Limb (tissue), 2 donors: ENCODE data around the gene RGL3.
"Not testable (repeated sequence)": the region's sequence is repeated elsewhere in the genome, so short reads cannot be mapped to it uniquely, and the experiment has no call there.

Source experiments
- DNase-seq, 2 donors: peaks; one replicate each; pipeline ENCODE4 v3.0.0-alpha.2; 2016; ENCODE audit errors: extremely low spot score in 2 of 2

The RGL3 gene

DNA sequence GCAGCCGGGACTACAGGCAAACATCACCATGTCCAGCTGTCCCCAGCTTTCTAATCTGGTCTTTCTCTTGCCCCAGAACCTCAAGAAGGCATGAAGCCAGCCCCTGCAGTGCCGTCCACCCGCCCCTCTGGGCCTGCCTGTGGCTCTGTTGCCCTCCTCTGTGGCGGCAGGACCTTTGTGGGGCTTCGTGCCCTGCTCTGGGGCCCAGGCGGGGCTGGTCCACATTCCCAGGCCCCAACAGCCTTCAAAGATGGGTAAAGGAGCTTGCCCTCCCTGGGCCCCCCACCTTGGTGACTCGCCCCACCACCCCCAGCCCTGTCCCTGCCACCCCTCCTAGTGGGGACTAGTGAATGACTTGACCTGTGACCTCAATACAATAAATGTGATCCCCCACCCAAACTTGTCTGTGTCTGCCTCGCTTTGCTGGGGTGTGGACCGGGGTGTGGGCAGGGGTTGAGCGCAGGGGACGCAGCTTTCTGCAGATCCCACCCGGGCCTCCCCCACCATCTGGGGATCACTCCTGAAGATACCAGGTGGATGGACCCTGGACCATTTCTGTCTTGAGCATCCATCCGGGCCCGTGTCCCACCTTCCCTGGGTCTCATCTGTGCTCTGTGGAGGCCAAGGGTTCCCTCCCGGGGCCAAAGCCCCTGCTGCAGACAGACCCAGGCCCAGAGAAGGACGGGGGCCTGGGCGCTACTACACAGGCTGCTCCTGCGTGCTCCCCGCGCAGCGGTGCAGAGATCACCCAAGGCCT is 31.6 kb upstream of the RGL3 start:
- DNase-seq = no peak

GRCh38 chr19:11448923-11449554 is 29.9 kb upstream of the RGL3 start:
- DNase-seq = no peak

DNA sequence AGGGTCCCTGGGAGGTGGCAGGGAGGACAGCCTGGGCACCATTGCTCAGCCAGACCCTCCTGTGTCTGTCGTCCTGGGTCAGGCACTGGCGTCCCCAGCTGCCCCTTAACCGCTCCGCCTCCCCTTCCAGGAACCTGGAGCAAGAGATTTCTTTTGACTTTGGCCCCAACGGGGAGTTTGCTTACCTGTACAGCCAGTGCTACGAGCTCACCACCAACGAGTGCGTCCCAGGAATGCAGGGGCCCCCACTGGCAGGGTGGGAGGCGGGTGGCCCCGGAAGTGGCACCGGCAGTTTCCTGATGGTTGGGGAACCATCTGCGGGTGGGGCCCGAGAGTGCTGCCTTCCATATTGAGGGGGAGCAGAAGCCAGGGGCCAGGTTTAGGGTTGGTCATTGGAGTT is 29.3 kb upstream of the RGL3 start:
- no peak for DNase-seq

- DNase-seq = no peak
Measured at GRCh38 chr19:11447347-11448262, 28.5 kb upstream of the RGL3 start.

DNA sequence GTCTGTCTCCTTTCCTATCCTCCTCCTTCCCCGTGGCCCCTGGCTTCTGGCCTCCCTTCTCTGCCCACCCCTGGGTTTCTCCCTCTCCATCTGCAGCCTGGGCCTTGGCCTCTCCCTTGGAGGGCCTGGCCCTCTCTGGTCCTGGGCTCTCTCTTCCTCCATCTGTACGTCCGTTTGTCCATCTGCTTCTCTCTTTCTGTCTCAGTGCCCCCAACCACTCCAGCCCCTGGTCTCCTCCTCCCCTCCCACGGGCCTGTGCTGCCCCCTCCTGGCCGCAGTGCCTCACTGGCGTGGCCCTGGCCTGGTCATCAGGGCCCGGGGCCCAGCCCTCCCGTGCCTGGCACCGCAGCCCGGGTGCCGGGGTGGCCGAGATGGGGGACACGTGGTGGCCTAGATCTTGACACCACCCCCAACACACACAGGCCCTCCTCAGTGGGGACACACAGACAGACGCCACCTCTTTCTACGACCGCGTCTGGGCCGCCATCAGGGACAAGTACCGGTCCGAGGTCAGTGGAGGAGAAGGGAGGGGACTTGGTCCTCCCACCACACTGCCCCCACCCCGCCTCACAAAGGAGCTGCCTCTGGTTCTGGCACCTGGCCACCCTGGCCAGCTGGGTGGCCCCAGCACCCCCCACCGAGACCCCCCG is 27.7 kb upstream of the RGL3 start:
- DNase-seq = no peak

DNA sequence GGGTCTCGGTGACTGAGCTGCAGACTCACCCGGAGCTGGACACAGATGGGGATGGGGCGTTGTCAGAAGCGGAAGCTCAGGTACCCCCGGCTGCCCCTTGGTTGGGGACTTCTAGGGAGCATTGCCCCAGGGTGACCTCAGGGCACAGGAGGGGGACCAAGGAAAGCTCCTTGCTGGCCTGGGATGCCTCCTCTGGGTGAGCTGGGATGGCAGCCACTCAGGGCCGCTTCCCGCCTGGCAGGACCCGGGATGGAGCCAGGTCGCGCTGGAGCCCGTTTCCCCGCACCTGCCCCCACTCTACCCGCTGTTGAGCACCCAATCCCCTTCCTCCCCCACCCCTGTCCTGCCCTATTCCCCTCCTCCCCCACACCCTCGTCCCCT is 27.1 kb upstream of the RGL3 start:
- DNase-seq = no peak

- DNase-seq = no peak
Measured at GRCh38 chr19:11445141-11445540, 26.0 kb upstream of the RGL3 start.

GRCh38 chr19:11444059-11444458 is 24.9 kb upstream of the RGL3 start:
- DNase-seq = no peak

DNA sequence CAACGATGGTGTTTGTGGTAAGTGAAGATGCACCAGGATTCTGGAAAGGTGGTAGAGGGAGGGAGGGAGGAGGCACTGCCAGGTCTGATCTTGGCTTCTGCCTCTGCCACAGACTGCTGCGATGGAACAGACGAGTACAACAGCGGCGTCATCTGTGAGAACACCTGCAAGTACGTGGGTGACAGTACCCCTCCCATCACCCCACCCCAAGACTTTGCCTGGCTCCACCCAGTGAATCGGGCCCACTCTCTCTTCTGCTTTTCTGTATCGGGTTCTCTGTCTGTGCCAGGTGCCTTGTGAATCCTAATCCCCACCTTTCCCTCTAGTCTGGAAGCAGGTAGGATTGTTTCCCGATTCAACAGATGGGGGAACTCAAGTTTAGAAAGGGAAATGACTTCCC is 18.8 kb upstream of the RGL3 start:
- DNase-seq = no peak

DNA sequence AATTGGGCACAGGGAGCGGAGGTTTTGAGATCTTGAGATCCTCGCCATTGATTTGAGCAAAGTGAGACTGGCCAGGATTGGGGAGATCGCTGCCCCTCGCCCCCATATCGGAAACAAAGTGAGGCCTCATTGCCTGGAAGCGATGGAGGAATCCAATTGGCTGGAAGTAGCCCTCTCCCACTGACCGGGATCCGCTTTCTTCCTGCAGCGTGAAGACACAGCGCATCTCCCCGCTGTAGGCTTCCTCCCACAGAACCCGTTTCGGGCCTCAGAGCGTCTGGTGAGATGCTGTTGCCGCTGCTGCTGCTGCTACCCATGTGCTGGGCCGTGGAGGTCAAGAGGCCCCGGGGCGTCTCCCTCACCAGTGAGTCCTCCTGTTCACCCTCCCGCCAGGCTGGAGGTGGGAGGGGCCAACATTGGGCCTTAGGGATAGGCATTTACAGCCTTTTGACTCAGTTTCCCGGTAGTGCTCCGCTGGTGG is 16.8 kb upstream of the RGL3 start:
- DNase-seq = no peak

DNA sequence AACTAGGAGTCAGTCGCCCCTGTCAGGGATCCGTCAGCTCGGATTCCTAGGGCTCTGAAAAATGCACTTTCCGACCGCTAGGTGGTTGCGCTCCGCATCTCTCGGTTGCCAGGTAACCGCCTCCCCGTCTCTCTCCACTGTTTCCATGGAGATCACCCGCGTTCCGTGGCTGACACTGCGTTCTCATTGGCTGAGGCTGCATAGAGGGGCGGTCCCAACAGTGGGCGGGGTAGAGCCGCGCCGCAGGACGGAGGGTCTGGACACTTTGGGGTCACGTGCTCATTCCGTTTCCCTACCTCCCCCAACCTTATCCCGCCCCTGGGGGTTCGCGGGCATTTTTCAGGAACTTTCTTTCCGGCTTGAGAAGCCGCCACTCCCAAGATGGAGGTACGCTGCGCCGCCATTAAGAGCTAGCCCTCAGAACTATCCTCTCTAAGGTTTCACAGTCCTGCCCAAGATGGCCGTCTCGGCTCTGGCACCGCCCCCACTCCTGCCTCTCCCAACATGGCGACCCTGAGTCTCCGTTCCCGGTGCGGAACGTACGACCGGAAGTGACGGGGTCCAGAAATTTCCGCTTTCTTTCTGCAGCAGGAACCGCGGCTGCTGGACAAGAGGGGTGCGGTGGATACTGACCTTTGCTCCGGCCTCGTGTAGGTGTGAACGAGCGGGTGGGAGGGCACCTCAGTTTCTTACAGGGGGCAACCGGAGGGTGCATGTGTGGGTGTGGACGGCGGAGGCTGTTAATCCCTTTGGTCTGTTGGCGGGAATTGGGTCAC is 16.1 kb upstream of the RGL3 start, which contains the start of the genes ODAD3 and PRKCSH:
Gene ODAD3 (minus strand): TSS at position 65 of the 776 bp plus-strand sequence. CDS start 105 bp downstream, outside the sequence.
Gene PRKCSH (plus strand): TSS at position 579 of the 776 bp plus-strand sequence. CDS start 483 bp downstream, outside the sequence.
- peak; percentile 99 to 100 for DNase-seq

DNA sequence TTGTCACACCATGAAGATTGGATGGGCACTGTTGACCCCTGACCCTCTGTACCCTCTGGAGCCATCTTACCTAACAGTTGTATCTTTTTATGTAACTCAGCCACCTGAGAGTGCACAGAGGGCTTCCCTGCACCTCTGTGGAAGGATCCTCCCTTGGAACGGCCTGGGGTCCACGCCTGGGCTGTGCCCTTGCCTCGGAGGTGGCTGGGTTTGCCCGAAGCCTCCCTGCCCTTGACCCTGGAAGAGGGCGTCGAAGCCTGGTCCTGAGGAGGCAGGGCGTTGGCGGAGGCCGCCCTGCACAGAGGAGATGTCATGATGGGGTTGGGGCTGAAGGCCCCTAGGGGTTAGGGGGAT is 15.6 kb upstream of the RGL3 start:
- DNase-seq = no peak

DNA sequence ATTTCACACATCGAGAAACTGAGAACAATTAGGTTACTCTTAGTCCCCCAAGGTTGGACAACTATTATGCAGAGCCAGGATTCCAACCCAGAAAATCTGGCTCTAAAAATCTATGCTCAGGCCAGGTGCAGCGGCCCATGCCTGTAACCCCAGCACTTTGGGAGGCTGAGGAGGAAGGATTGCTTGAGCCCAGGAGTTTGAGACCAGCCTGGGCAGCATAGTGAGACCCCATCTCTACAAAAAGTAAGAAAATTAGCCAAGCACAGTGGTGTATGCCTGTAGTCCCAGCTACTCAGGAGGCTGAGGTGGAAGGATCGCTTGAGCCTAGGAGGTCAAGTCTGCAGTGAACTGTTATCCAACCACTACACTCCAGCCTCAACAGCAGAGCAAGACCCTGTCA is 14.4 kb upstream of the RGL3 start:
- DNase-seq = not testable (repeated sequence)

DNA sequence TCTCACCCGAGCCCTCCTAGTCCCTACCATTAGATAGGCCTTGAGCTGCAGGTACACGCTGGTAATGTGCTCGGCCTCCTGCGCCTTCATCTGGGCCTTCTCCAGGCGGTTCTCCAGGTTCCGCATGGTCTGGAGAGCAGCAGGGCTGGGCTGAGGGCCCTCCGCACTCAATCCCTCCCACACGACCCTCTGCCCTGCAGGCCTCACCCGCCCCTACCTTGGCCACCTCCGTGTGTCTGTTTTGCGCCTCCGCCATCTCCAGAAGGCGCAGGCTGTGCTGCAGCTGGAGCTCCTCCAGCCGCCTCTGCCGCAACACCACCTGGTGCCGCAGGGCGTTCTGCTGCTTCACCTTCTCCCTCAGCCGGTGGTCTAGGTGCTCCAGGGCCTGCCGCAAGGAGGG is 7.5 kb upstream of the RGL3 start:
- no peak for DNase-seq

GRCh38 chr19:11425719-11426457 is 6.8 kb upstream of the RGL3 start:
- no peak for DNase-seq

- no peak for DNase-seq
Measured at GRCh38 chr19:11423791-11424181, 4.7 kb upstream of the RGL3 start.

GRCh38 chr19:11423164-11423790 is 4.2 kb upstream of the RGL3 start:
- no peak for DNase-seq

DNA sequence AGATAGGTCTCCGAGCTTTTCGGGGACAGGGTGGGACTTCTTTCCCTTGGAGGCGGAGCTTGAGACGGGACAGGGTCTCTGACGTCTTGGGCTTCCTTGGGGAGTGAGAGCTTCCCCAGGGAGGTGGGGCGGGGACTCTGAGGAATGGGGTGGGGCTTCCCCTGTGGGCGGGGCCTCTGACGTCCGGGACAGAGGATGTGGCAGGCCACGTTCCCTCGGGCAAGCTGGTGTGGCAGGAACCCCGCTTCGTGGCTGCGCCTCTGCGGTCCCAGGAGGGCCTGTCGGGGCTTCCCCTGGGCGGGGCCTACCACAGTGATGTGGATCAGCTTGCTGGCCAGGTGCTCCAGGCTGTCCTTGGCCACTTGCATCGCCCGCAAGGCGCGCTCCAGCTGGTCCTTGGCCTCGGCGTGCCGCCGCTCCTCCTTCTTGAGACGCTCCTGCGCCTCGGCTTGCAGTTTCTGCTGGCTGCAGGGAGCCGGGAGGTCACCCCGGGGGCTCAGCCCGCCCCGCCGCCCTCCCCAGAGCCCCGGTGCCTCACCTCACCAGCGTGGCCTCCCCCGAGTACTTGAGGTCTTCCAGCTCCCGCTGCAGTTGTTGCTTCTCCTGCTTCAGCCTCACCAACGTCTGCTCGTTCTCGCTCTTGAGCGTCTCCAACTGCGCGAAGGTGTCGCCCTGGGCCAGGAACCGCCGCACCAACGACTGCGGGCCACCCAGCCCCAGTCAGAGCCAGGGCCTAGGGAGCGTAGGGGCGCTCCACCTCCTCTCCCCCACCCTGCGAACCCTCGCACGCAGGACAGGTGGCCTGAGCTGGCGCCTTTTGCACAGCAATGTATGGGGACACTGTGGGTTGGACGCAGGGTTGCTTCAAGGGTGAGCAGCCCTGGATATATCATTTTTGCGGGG is 3.3 kb upstream of the RGL3 start:
- DNase-seq = peak in 1 of 2 donors; percentile 60
